ENCODE measurements around the gene ETDA.
"Not testable (repeated sequence)": the region's sequence is repeated elsewhere in the genome, so short reads cannot be mapped to it uniquely, and the experiment has no call there.

Gene ETDA

DNA sequence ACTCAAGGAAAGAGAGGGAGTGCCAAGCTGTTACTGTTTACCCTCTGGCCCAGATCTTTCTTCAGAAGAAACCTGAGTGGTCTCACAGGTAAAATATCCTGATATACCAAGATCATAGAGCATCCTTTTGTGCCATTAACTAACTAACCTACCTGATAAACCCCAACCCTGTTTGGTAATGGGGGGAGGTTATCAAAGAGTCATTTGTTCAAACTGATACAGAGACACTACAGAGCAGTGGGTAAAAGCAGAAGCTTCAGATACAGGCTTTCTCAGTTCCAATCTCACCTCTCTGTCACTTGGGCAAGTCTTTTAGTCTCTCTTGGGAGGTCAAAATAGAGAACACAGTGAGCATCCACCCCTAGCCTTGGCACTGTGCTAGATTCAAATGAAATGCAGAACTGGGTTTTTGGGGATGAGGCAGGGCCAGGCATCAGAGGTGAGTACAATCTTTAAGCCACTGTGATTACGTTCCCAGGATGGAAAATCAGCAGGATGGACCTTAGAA, at the start of gene ETDA:
Gene ETDA, plus strand, starts transcription at position 51 of the 508 bp plus-strand sequence. CDS start 1,216 bp downstream, outside the sequence.
- not testable (repeated sequence) for DNase-seq (ENCODE audit: low read depth in 2 of 2)

- DNase-seq (ENCODE audit: low read depth in 2 of 2), result not testable (repeated sequence)
These were observed 45.4 kb upstream of the ETDA start for GRCh38 chrX:135206427-135206826.

DNA sequence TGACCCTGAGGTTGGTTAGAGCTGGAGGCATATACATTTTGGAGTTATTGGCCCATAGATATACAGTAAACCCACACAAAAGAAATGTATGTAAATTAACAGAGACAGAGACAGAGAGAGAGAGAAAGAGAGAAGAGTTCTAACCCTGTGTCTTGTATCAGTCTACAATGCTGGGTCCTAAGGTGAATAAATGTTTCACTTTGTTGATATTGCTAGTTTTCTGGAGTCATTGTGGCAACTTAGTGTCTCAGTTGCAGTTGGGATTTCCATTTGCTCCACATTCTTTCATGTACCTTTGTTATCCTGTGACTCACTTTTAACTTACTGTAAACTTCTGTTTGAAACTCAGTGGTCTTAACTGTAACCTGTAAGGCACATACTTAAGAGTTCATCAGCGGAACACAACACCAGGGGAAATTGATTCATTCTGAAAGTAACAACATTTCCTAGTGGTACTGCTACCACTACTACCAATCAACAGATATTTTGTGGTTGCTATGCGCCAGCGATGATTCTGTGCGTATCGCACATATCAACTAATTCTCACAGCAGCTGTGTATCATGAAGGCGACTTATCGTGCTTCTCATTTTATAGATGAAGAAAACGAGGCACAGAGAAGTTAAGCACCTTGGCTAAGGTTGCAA, 38.5 kb upstream of the ETDA start:
- DNase-seq (ENCODE audit: low read depth in 2 of 2), result no peak

DNA sequence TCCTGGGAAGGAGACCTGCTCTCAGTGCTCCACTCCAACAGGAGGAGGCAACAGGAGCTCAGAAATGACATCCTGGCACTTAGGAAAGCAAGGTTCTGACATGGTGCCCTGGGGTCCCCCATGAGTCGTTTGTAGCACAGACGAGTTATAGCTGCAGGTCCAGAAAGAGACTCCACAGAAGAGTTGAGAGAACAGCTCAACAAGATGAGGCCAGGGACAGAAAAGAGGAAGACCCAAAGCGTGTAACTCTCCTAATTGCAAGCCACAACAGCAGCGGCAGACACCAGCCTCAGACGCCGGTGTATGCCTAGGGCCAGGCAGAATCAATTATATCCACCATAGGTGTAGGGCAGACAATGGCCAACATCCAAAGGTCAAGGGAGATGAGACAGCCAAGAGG, 5.9 kb upstream of the ETDA start:
- DNase-seq (ENCODE audit: low read depth in 2 of 2), result not testable (repeated sequence)

DNA sequence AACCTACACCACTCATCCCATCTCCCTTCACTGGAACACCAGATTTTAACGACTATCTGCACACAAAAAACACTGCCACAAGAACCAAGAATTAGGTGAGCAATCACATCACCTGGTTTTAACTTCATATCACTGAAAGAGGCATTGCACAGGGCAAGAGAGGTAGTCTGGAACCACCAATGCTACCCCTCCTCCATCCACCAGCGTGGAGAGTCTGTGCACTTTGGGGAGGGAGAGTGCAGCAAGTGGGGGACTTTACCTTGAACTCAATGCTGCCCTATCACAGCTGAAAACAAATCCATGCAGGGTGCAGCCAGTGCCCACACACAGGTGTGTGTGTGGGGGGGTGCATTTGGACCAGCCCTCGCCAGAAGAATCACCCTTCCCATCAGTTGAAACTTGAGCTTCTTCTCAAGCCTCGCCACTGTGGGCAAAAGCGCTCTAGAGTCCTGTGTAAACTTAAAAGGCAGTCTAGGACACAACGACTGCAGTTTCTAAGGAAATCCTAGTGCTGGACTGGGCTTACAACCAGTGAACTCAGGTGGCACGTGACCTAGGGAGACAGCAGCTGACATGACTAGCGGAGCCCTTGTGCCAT, 4.3 kb downstream of the ETDA start:
- DNase-seq (ENCODE audit: low read depth in 2 of 2), result not testable (repeated sequence)

DNA sequence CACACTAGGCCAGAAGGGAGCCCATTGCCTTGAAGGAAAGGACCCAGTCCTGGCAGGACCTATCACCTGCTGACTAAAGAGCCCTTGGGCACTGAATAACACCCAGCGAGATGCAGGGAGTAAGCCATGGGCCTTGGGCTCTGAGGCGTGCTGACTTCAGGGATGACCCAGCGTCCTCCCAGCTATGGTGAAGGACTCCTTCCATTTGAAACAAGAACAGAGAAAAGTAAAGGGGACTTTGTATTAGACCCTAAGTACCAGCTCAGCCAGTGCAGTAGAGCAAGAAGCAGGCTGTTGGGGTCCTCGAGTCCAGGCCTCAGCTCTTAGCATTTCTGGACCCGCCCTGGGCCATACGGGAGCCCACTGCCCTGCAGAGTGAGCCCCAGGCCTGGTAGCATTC, 5.1 kb downstream of the ETDA start:
- no peak for DNase-seq (ENCODE audit: low read depth in 2 of 2)

DNA sequence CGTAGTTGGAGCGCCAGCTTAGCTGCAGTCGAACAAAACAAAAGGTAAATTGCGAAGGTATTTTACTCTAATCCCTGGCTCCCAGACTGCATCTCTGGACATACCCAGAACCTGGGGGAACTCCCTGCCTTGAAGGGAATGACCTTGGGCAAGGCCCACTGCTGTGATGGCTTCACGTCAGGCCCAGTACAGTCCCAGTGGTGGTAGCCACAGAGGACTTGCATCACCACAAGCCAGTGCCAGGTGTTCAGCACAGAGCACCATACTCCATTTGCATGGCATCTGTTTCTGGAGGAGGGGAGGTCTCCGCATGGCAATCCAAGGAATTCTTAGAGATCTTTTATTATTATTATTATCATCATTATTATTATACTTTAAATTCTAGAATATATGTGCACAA, 5.6 kb downstream of the ETDA start:
- no peak for DNase-seq (ENCODE audit: low read depth in 2 of 2)

- DNase-seq (ENCODE audit: low read depth in 2 of 2), result not testable (repeated sequence)
These were observed 9.1 kb downstream of the ETDA start for GRCh38 chrX:135260976-135261375.

- DNase-seq (ENCODE audit: low read depth in 2 of 2), result not testable (repeated sequence)
These were observed 11.5 kb downstream of the ETDA start for GRCh38 chrX:135263376-135263775.

DNA sequence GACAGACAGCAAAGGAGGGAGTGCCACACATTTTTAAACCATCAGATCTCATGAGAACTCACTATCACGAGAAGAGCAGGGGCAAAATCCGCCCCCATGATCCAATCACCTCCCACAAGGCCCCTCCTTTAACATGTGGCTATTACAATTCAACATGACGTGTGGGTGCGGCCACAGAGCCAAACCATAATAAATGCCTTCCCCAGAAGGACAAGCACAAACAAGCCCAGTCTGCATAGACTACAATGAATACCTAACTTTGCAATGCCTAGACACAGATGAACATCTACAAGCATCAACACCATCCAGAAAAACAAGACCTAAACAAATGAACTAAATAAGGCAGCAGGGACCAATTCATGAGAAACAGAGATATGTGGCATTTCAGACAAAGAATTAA, 12.3 kb downstream of the ETDA start:
- DNase-seq (ENCODE audit: low read depth in 2 of 2), result no peak

GRCh38 chrX:135273162-135273561, 21.3 kb downstream of the ETDA start:
- DNase-seq (ENCODE audit: low read depth in 2 of 2), result no peak

DNA sequence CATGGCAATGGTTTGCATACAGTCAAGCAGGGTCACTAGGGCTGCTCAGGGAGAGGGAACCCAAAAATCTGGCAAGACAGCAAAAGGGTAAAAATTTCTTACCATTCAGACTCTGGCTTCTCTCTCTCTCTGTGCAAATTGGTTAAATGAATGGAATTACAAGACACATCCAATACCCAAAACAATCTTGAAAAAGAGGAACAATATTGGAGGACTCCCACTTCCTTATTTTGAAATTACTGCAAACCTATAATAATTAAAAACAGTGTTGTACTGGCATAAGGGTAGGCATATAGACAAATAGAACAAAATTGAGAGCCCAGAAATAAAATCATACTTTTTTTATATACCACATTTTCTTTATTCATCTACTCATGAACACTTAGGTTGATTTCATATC, 24.1 kb downstream of the ETDA start:
- DNase-seq (ENCODE audit: low read depth in 2 of 2), result no peak

GRCh38 chrX:135287266-135287823, 35.5 kb downstream of the ETDA start:
- DNase-seq (ENCODE audit: low read depth in 2 of 2), result no peak

GRCh38 chrX:135295238-135295943, 43.5 kb downstream of the ETDA start:
- peak; percentile 17 to 19 for DNase-seq (ENCODE audit: low read depth in 2 of 2)

- DNase-seq (ENCODE audit: low read depth in 2 of 2), result no peak
These were observed 44.1 kb downstream of the ETDA start for GRCh38 chrX:135295944-135296305.

GRCh38 chrX:135302269-135302873, 50.5 kb downstream of the ETDA start:
- no peak for DNase-seq (ENCODE audit: low read depth in 2 of 2)

All from stimulated activated CD8-positive, alpha-beta memory T cell treated with anti-CD3 and anti-CD28 coated beads, Interleukin-15, amount 100 ng/mL, for 4 hours (primary cell).